ENCODE measurements around the gene CACNA2D4.

- TF ChIP-seq ZBTB33 (CRISPR knock-in tag; IDR thresholded peaks at IDR 0.05) (no peak), CTCF (CRISPR knock-in tag; IDR thresholded peaks at IDR 0.05) (no peak), CENPT (CRISPR knock-in tag; IDR thresholded peaks at IDR 0.05; ENCODE audit: low read depth) (no peak), ZNF343 (CRISPR knock-in tag; IDR thresholded peaks at IDR 0.05) (no peak), ZNF274 (CRISPR knock-in tag; IDR thresholded peaks at IDR 0.05) (no peak), CBX2 (IDR thresholded peaks at IDR 0.05; ENCODE audit: low read depth, low read length) (no peak), CBX2 (CRISPR knock-in tag; IDR thresholded peaks at IDR 0.05; ENCODE audit: low read depth) (no peak), MBNL3 (CRISPR knock-in tag; conservative IDR thresholded peaks at IDR 0.05) (no peak)
Measured at GRCh38 chr12:1829306-1829900, 89.0 kb downstream of the CACNA2D4 start.
